Stimulated activated CD8-positive, alpha-beta memory T cell treated with anti-CD3 and anti-CD28 coated beads, Interleukin-2, amount 100 ng/mL, for 48 hours (primary cell): ENCODE results near the gene RAB3GAP2.
"Not testable (repeated sequence)": the region's sequence is repeated elsewhere in the genome, so short reads cannot be mapped to it uniquely, and the experiment has no call there.

Source experiments
- DNase-seq, 2 donors: peaks; one replicate each; pipeline ENCODE4 v3.0.0-alpha.2; 2020; ENCODE audit warnings: low read depth in 2 of 2

The RAB3GAP2 gene

DNA sequence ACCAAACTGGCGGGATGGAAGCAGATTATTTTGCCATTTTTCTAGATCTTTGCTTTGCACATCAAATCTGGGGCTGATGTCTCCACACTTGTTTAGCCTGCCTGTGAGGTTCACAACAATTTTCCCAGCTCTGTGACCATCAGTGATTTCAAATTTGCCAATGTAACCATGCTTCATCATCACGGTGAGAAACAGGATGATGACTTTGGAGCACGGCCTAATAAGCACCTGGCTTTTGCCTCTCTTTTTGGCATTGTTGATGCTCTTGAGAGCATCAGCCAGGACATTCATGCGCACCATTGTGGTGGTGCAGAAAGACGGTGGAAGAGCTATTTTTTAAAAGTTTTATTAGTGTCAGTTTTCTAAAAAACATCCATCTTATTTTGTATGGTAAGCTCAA is 128.2 kb downstream of the RAB3GAP2 start:
- no peak for DNase-seq

- DNase-seq: no peak
Observed at GRCh38 chr1:220139966-220140365, 132.3 kb downstream of the RAB3GAP2 start.

GRCh38 chr1:220137019-220137786 is 135.1 kb downstream of the RAB3GAP2 start:
- no peak for DNase-seq

DNA sequence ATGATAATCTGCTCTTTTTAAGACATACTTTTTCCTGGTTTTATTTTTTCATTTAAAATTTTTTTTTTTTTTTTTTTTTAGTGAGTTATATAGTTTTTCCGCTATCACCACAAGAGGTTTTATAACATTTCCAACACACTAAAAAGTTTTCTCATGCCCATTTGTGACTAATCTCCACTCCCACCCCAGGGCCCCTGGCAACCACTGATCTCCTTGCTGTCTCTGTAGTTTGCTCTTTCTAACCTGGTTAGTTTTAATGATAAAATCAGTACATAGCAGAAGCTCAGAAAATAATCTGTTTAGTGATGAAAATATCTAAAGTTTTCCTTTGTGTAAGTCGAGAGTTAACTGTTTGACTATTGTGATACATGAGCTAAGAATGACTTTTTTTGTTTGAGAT is 136.5 kb downstream of the RAB3GAP2 start:
- no peak for DNase-seq

DNA sequence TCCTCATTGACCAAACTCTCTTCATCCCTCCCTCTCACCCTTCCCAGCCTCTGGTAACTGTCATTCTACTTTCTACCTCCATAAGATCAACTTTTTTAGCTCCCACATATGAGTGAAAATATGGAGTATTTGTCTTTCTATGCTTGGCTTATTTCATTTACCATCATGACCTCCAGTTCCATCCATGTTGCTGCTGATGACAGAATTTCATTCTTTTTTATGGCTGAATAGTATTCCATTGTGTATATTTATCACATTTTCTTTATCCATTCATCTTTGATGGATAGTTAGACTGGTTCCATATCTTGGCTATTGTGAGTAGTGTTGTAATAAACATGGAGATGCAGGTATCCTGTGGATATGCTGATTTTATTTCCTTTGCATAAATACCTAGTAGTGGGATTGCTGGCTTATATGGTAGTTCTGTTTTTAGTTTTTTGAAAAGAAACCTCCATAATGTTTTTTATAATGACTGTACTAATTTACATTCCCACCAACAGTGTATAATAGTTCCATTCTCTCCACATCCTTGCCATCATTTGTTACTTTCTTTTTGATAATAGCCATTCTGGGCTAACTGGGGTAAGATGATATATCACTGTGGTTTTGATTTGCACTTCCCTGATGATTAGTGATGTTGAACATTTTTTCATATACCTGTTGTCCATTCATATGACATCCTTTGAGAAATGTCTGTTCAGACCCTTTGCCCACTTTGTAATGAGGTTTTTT is 142.6 kb downstream of the RAB3GAP2 start:
- no peak for DNase-seq

DNA sequence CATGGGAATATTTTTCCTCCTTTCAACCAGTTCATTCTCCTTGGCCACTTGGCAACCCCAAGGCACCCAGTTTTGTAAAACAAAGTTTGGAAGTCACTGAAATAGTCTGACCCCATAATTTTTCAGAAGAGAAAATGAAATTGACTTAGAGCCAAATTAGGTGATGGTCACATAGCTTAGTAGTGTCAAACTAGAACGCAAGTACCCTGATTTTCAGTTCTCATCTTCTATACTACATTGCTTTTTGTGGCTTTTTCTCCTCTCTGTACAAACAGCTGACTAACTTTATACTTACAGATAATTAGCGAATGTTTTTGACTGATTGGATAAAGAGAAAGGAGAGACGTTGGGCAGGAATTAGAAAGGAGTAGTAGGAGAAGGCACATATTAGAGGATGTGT is 145.2 kb downstream of the RAB3GAP2 start:
- DNase-seq: no peak

- no peak for DNase-seq
Observed at GRCh38 chr1:220124542-220124941, 147.7 kb downstream of the RAB3GAP2 start.

- no peak for DNase-seq
Observed at GRCh38 chr1:220123889-220124288, 148.4 kb downstream of the RAB3GAP2 start.

GRCh38 chr1:220123066-220123465 is 149.2 kb downstream of the RAB3GAP2 start:
- DNase-seq: no peak

GRCh38 chr1:220121791-220122530 is 150.3 kb downstream of the RAB3GAP2 start:
- no peak for DNase-seq

GRCh38 chr1:220119043-220119512 is 153.2 kb downstream of the RAB3GAP2 start:
- no peak for DNase-seq

DNA sequence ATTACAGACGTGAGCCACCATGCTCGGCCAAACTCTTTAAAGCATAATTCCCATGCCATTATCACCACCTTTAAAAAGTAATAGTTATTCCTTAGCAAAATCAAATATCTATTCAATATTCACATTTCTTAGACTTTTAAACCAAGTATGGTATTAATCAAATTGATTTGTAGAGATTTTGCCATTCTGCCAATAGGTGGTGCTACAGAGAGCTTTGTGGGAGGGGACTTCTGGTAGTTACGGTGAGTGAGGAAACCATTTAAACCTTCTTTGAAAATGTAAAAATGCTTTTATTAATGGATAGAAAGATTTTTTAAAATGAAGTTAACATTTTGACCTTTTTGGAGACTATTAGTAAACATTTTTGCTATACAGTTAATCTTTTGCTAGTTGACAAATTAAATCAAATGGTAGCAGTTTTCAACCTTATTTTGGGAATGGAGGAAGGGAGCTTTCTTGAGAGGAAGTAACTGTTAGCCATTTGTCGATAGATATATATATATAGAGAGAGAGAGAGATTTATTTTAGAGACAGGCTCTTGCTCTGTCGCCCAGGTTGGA is 159.0 kb downstream of the RAB3GAP2 start:
- DNase-seq: no peak

GRCh38 chr1:220112600-220112999 is 159.7 kb downstream of the RAB3GAP2 start:
- not testable (repeated sequence) for DNase-seq

DNA sequence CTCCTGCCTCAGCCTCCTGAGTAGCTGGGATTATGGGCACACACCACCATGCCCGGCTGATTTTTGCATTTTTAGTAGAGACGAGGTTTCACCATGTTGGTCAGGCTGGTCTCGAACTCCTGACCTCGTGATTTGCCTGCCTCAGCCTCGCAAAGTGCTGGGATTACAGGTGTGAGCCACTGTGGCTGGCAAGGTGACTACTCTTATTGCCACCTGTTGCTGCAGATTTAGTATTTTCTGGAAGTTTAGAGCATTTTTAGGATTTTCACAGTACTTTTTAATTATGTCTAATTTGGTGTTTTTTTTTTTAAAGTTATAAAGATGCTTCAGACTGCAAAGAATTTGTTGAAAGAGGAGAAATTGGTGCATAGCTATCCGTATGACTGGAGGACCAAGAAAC is 161.8 kb downstream of the RAB3GAP2 start:
- not testable (repeated sequence) for DNase-seq

GRCh38 chr1:220099826-220100225 is 172.4 kb downstream of the RAB3GAP2 start:
- DNase-seq: no peak
